PC-9 (cell line): ENCODE data around the gene CEP20.

ENCODE experiments used
- CTCF ChIP-seq: fragments of 200-600 bp; sonication (generic); conservative IDR thresholded peaks from 2 replicates; pipeline ENCODE4 v1.6.1; 2017; ENCODE audit warnings: mixed run types, antibody characterized with exemption, mild to moderate bottlenecking, moderate library complexity
- EZH2 ChIP-seq: fragments of 200-600 bp; sonication (generic); IDR thresholded peaks from 2 replicates; pipeline ENCODE4 v1.8.0; 2017; ENCODE audit warnings: antibody characterized with exemption, low read depth

GRCh38 chr16:15870011-15870410 is 18.4 kb downstream of the CEP20 start:
- TF ChIP-seq CTCF (no peak), EZH2 (no peak)
